ENCODE data around the gene CHIA. TPM values are rescaled to one million over a fixed set of nuclear protein-coding genes. Genes with fewer than 3 reads are reported as not detected.
"Not testable (repeated sequence)": the region's sequence is repeated elsewhere in the genome, so short reads cannot be mapped to it uniquely, and the experiment has no call there.

CHIA gene
- total RNA-seq, 1 donor from 2014 or later, result 0.23 TPM

DNA sequence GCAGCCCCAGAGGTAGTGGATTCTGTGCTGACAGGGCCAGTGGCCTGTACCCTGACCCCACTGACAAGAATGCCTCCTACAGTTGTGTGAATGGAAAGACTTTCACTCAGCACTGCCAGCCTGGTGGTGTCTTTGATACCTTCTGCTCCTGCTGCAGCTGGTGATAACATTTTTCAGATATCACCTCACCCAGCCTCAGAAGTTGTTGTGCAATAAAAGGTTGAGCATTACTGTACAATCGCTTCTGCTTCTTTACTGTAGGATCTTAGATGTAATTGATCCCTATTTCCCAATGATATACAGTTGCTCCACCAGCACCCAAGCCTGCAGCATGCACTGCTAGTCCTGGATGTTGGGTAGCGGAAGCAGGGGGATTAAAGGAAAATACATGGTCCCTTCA, 4.8 kb upstream of the CHIA start:
- DNase-seq (ENCODE audit: low spot score), result no peak

DNA sequence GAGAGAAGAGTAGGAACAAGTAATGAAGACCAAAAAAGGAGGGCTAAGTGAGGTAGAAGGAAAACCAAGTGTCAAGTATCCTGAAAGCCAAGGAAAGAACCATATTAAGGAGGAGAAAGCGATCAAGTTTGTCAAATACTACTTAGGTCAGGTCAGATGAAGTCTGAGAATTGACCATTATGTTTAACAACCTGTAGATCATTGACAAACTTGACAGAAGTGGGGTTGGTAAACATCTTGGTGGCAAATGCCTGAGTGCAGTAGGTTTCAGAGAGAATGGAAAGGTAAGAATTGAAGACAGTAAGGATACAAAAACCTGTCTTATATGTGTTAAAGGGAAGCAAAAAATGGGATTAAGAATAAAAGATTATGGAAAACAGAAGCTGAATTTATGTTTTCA, 3.7 kb upstream of the CHIA start:
- no peak for DNase-seq (ENCODE audit: low spot score)

GRCh38 chr1:111289371-111289770, 1.3 kb upstream of the CHIA start:
- DNase-seq (ENCODE audit: low spot score), result no peak

DNA sequence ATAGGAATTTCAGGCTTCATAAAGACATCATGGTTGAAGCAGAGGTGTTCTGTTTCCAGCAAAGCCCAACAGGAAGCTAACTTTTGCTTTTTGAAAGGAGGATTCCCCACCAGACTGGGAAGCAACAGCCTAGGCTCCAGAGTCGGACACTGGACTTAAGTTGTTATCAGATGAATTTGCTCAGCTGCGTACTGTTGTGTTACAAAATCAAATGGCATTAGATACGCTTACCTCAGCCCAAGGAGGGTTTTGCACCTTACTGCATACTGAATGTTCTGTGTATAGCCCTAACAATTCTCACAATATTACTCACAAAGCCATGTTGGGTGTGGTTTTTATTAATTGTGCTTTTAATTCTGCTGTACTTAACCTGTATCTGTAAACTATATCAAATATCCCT, 547 bp upstream of the CHIA start:
- DNase-seq (ENCODE audit: low spot score), result no peak

GRCh38 chr1:111294390-111294789, 3.7 kb downstream of the CHIA start:
- no peak for DNase-seq (ENCODE audit: low spot score)

DNA sequence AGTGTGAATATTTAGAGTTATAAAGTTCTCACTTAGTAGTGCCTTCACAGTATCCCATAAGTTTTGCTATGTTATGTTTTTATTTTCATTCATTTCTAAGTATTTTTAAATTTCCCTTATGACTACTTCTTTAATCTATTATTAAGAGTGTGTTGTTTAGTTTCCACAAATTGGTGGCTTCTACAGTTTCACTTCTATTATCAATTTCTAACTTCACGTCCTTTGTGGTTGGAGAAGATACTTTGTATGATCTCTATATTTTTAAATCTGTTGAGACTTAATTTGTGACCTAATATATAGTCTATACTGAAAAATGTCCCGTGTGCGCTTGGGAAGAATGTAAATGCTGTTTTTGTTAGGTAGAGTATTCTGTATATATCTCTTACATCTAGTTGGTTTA, 11.7 kb downstream of the CHIA start:
- no peak for DNase-seq (ENCODE audit: low spot score)

- DNase-seq (ENCODE audit: low spot score), result no peak
Measured at GRCh38 chr1:111309690-111310089, 19.0 kb downstream of the CHIA start.

GRCh38 chr1:111318523-111318922, 27.9 kb downstream of the CHIA start:
- no peak for DNase-seq (ENCODE audit: low spot score)

- DNase-seq (ENCODE audit: low spot score), result no peak
Measured at GRCh38 chr1:111320066-111320879, 29.6 kb downstream of the CHIA start.

- DNase-seq (ENCODE audit: low spot score), result no peak
Measured at GRCh38 chr1:111323231-111323630, 32.6 kb downstream of the CHIA start.

GRCh38 chr1:111332190-111332589, 41.5 kb downstream of the CHIA start:
- no peak for DNase-seq (ENCODE audit: low spot score)

GRCh38 chr1:111334169-111334568, 43.5 kb downstream of the CHIA start:
- peak; percentile 15 for DNase-seq (ENCODE audit: low spot score)

DNA sequence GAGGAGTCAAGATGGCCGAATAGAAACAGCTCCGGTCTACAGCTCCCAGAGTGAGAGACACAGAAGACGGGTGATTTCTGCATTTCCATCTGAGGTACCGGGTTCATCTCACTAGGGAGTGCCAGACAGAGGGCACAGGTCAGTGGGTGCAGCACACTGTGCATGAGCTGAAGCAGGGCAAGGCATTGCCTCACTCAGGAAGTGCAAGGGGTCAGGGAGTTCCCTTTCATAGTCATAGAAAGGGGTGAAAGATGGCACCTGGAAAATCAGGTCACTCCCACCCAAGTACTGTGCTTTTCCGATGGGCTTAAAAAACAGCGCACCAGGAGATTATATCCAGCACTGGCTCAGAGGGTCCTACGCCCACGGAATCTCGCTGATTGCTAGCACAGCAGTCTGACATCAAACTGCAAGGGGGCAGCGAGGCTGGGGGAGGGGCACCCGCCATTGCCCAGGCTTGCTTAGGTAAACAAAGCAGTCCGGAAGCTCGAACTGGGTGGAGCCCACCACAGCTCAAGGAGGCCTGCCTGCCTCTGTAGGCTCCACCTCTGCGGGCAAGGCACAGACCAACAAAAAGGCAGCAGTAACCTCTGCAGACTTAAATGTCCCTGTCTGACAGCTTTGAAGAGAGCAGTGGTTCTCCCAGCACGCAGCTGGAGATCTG, 44.7 kb downstream of the CHIA start:
- DNase-seq (ENCODE audit: low spot score), result not testable (repeated sequence)

- DNase-seq (ENCODE audit: low spot score), result not testable (repeated sequence)
Measured at GRCh38 chr1:111338849-111339248, 48.2 kb downstream of the CHIA start.

- peak; percentile 88 for DNase-seq (ENCODE audit: low spot score)
Measured at GRCh38 chr1:111346089-111346885, 55.6 kb downstream of the CHIA start.

- DNase-seq (ENCODE audit: low spot score), result no peak
Measured at GRCh38 chr1:111347026-111347425, 56.4 kb downstream of the CHIA start.

- DNase-seq (ENCODE audit: low spot score), result no peak
Measured at GRCh38 chr1:111351700-111352099, 61.0 kb downstream of the CHIA start.

DNA sequence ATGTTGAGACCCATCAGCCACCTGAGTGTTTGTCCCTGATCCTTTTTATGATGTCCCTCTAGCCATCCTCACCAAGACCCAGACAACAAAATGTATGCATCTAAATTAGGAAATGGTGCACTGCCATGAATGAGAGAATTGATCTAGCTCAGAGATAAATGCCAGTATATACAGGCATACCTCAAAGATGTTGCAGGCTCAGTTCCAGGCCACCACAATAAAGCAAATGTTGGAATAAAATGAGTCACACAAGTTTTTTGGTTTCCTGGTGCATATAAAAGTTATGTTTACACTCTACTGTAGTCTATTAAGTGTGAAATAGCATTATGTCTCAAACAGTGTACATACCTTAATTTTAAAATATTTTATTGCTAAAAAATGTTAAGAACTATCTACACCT, 63.9 kb downstream of the CHIA start:
- no peak for DNase-seq (ENCODE audit: low spot score)

GRCh38 chr1:111358964-111359363, 68.3 kb downstream of the CHIA start:
- no peak for DNase-seq (ENCODE audit: low spot score)

DNA sequence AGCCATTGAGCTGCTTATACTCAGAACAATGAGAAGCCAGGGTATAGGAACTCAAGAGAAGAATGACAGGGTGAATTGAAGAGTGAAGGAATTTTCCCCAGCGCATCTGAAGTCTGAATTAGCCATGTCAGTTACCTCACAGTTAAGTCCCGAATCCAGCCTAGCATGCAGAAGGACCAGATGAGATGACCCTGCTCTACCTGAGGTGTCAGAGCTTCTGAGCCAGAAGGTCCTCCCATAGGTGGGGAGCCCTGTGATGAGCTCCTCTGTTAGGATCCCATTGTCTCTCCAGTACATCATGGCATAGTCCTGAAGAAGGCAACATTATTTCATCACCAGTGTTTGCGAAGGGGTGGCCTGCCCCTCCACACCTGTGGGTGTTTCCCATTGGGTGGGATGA, 68.7 kb downstream of the CHIA start:
- DNase-seq (ENCODE audit: low spot score), result no peak

DNA sequence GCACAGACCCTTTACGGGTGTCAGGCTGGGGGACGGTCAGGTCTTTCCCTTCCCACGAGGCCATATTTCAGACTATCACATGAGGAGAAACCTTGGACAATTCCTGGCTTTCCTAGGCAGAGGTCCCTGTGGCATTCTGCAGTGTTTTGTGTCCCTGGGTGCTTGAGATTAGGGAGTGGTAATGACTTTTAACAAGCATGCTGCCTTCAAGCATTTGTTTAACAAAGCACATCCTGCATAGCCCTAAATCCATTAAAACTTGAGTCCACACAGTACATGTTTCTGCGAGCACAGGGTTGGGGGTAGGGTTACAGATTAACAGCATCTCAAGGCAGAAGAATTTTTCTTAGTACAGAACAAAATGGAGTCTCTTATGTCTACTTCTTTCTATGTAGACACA, 69.6 kb downstream of the CHIA start:
- not testable (repeated sequence) for DNase-seq (ENCODE audit: low spot score)

- DNase-seq (ENCODE audit: low spot score), result no peak
Measured at GRCh38 chr1:111361761-111362160, 71.1 kb downstream of the CHIA start.

- DNase-seq (ENCODE audit: low spot score), result no peak
Measured at GRCh38 chr1:111364690-111365089, 74.0 kb downstream of the CHIA start.

All from mucosa of gallbladder (tissue), 1 donor.